HG03064 (cell line): Measurements from ENCODE around the gene RGS7.
"Not testable (repeated sequence)": the region's sequence is repeated elsewhere in the genome, so short reads cannot be mapped to it uniquely, and the experiment has no call there.

Experiments used
- ATAC-seq: cut with Tn5 transposase; IDR thresholded peaks from one replicate; pipeline ENCODE4 v1.9.1; 2021; ENCODE audit warnings: low read depth; ENCODE audit not compliant: unreplicated experiment

Gene RGS7

GRCh38 chr1:241145881-241146280, 211.1 kb downstream of the RGS7 start:
- ATAC-seq, result no peak

DNA sequence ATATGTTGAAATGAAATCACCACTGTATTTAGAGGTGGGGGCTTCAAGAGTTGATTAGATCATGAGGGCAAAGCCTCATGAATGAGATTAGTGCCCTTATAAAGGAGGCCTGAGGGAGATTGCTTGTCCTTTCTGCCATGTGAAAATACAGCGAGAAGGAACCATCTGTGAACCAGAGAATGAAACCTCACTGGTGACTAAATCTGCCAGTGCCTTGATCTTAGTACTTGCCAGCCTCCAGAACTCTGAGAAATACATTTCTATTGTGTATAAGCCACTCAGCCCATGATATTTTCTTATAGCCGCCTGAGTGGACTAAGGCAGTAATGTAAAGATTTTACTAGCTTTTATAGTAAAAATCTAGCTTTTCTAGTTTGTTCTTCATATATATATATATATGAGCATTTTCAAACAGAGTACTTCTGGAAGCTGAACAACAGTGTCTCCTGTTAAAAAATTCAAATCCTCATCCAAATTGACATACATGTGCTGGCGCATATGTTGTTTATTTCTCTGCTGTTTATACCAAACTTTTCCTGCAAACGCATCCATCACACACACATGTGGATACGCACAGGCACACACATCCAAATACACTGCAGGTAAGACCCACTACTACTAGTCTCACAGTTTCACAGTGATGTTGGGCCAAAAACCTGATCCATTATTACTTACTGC, 213.1 kb downstream of the RGS7 start:
- ATAC-seq, result no peak

DNA sequence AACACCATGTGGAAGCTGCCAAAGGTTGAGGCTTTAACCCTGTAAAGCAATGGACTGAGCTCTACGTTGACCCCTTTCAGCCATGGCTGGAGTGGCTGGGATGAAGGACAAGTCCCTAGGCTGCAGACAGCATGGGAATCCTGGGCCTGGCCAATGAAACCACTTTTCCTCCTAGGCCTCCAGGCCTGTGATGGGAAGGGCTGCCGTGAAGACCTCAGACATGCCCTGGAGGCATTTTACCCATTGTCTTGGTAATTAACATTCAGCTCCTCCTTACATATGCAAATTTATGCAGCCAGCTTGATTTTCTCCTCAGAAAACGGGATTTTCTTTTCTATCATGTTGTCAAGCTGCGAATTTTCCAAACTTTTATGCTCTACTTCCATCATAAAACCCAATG, 214.5 kb downstream of the RGS7 start:
- ATAC-seq, result no peak

- not testable (repeated sequence) for ATAC-seq
These were observed 215.4 kb downstream of the RGS7 start for GRCh38 chr1:241141646-241142045.

DNA sequence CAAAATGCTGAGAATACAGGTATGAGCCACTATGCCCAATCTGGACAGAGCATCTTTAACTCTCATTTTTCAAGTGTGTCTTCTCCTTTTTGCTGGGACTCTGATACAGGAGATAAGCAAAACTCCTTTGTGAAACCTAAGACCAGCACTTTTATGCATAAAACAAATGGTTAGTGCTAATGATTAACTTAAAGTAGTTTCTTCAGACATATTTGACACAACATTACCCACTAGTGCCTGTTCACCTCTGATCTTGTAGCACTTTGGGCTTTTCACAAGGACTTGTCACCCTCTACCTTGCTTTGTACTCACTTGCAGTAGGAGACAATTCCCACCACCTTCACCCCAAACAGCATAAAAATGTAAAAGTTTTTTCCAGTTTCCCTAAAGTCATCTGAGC, 216.3 kb downstream of the RGS7 start:
- no peak for ATAC-seq

- no peak for ATAC-seq
These were observed 218.0 kb downstream of the RGS7 start for GRCh38 chr1:241139047-241139446.

GRCh38 chr1:241138248-241138647, 218.8 kb downstream of the RGS7 start:
- ATAC-seq, result no peak

GRCh38 chr1:241136389-241136788, 220.6 kb downstream of the RGS7 start:
- no peak for ATAC-seq

GRCh38 chr1:241131636-241132194, 225.3 kb downstream of the RGS7 start:
- no peak for ATAC-seq

DNA sequence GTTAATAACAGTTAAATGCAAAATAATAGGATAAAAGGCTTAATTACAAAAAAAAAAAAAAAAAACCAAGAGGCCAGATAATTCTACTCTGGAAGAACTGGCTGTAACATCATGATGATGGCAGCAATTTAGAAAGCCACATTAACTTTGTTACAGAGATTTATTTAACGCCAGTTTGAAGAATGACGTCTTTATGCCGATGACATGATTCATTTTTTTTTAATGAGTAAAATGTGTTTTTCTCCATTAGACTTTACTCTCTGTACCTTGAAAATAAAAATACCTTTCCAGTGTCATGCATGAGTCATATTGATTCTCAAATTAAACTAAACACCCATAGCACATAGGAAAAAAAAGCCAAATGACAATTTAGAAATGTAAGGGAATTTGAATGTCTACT, 226.1 kb downstream of the RGS7 start:
- no peak for ATAC-seq

DNA sequence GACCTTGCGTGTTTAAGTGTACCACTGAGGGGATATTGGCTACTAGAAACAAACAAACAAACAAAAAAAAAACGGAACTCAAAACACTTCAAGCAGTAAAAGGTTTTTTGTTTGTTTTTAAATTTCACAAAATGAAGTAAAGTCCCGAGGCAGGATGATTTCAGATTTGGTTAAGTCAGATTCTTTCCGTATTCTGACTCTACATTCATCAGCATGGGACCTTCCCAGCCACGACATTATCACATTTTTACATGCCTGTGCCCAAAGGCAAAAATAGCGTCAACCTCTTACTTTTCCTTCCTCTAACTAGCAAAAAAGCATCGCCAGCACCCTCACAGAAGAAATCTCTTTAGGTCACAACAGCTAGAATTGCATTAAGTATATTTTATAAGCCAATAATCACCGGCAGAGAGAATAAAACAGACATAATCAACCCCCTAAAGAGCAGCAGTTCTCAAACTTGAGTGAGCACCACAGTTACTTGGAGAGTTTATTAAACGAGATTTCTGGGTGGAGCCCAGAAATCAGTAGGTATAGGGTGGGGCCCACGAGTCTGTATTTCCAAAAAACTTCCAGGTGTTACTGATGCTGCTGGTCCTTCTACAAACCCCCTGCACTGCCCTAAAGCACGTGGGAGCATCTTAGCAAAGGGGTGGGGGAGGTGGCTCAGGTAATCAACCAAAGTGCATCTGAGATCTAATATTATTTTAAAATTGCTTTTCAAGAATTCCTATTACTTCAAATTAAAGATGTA, 227.6 kb downstream of the RGS7 start:
- ATAC-seq, result no peak

DNA sequence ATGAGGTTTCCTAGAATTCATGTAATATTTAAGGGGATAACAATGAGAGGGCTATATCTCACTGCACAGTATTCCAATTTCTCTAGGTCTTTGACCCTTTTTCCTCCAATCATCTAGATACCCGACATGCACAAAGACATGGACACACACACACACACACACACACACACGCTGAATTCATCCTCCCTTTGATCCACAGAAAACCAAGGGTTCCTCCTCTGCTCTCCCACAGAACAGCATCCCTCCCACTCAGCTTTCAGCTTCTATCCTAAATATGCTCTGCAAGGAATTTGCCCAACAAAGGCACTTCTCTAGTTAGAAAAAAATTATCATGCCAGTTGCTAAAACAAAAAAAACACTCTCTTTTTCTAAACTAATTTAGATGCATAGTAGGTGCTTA, 231.7 kb downstream of the RGS7 start:
- ATAC-seq, result no peak

GRCh38 chr1:241118049-241118448, 239.0 kb downstream of the RGS7 start:
- no peak for ATAC-seq

- ATAC-seq, result no peak
These were observed 241.2 kb downstream of the RGS7 start for GRCh38 chr1:241115784-241116183.

- ATAC-seq, result no peak
These were observed 242.2 kb downstream of the RGS7 start for GRCh38 chr1:241114699-241115233.

- no peak for ATAC-seq
These were observed 243.4 kb downstream of the RGS7 start for GRCh38 chr1:241113557-241113956.

DNA sequence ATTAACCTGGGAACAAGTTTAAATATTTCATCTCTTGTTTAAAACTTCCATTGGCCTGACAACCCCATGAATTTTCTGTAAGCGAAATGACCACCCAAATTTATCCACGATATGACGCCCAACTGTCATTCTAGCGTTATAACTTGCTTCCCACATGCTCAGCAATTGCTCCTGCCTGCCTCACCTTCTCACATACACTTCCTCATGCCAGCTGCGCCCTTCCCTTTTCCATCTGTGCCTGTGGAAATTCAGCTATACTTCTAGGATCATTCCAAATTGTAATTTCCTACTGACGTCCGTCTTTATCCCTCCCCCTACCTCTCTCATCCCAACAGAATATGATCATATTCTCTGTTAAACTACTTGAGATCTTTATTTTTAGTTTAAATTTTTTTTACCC, 248.0 kb downstream of the RGS7 start:
- no peak for ATAC-seq

GRCh38 chr1:241105147-241105546, 251.9 kb downstream of the RGS7 start:
- ATAC-seq, result no peak

DNA sequence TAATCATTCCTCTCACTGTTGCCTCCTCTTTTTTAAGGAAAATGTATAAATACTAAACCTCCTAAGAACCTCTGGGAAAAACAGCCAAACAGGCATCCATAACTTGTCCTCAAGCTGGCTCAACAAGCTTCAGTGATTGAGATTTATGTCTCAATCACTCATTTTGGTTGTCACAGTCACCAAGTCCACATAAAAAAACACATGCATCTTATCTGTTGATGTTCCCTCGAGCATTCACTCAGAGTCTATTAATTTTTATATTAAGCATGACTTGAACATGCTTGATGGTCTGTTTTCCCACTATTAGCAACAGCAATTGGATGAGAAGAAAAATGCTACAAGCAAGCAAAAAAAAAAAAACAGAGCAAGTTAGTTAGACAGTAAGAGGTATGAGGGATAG, 254.3 kb downstream of the RGS7 start:
- no peak for ATAC-seq

GRCh38 chr1:241101622-241102021, 255.4 kb downstream of the RGS7 start:
- no peak for ATAC-seq

DNA sequence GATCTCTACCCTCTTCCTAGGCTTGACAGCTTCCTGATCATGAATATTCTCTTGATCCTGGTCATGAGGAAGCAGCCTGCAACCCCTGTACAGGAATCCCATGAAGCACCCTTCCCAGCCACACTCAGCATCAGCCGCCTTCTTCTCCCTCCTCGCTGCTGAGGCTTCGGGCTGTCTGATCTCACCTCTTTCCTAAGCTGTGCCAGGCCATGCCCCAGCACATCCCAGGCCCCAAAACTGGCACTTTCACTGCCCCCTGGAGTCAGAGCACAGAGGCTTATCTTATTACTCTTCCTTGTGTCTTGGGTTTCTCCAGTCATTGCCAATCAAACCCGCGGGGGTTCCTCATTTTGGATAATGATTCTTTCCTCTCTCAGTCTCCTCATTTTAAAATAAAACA, 259.5 kb downstream of the RGS7 start:
- no peak for ATAC-seq

GRCh38 chr1:241096982-241097381, 260.0 kb downstream of the RGS7 start:
- ATAC-seq, result no peak
